OCI-M2 (cell line): ENCODE results near the gene SERPINH1.

ENCODE experiments used
- DNase-seq: peaks from one replicate; lab custom pipeline; 2025; ENCODE audit not compliant: unreplicated experiment; lab: John Stamatoyannopoulos, UW

Gene SERPINH1

DNA sequence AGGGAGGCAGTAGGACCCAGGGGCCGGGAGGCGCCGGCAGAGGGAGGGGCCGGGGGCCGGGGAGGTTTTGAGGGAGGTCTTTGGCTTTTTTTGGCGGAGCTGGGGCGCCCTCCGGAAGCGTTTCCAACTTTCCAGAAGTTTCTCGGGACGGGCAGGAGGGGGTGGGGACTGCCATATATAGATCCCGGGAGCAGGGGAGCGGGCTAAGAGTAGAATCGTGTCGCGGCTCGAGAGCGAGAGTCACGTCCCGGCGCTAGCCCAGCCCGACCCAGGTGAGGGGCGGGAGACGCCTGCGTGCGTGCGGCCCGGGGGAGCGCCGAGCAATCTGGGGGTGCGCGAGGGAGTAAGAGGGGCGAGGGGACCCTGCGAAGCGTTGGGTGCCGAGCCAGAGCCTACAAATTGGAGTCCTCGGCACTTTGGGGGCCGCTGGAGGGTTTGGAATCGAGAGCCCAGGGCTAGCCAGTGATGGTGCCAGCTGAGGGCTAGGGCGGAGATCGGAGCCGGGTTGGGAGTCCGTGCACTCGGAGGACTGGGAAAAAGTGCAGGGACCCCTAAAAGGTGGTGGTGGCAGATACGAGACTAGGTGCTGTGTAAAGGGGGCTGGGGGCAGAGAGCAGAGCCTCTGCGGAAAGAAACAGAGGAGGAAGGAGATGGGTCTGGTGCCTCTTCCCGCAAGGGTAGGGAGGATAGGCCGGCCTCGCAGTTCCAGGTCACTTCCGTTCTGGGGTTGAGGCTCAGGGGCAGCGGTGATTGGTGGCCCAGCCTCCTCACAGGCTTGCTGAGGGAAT lies at the start of gene SERPINH1:
Gene SERPINH1 (plus strand): TSS at position 206 of the 788 bp plus-strand sequence. CDS start 4,097 bp downstream, outside the sequence.
- DNase-seq = no peak

- no peak for DNase-seq
These were observed 48.8 kb upstream of the SERPINH1 start for GRCh38 chr11:75513250-75513649.

DNA sequence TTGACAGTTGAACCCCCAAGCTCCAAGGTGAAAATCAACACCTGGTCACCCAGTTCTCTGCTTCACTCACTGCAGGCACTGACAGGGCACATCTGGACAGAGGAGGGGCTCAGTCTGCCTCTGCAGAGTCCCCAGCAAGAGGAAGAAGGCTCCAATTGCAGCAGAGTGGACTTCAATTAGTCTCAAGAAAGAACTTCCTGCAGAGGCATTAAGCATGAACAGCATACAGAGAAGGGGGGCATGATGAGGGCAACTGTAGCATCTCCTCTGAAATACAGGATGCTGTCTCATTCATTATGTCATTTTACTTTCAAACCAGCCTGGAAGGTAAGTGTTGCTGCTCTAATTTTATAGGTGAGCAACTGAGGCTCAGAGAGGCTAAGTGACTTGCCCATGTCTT lies 47.5 kb upstream of the SERPINH1 start:
- no peak for DNase-seq

DNA sequence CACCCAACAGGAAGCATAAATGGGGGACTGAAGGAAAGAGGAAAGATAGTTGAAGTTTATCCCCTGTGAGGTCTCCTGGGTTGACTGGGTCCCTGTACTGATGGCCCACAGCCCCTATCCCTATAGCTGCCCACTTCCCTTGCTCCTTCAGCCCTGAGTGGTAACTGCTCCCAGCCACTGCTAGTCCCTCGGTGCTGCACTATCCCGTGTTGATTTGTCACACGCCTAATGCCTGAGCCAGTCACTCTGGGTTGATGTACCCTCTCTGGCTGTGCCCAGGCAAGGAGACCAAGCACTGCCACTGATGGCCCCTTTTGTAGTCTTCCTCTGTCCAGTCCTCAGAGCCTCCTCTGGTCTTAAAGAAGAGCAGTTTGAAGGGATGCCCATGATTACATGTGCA lies 45.9 kb upstream of the SERPINH1 start:
- no peak for DNase-seq

DNA sequence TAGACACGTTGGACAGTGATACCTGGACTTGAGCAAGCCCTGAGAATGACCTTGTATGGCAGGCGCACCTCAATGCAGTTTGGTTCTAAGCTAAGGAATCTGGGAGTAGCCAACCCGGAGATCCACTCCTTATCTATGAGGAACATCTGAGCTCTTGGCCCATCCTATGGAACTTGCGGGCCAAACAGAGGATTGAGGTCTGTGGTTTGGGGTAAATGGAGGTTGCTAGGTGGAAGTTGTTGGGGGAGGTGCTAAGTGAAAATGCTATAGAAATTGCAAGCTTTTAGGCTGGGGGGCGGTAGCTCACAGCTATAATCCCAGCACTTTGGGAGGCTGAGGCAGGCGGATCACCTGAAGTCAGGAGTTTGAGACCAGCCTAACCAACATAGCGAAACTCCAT lies 45.2 kb upstream of the SERPINH1 start:
- DNase-seq = no peak

- DNase-seq = no peak
These were observed 43.9 kb upstream of the SERPINH1 start for GRCh38 chr11:75518204-75518549.

GRCh38 chr11:75518771-75519653 lies 43.0 kb upstream of the SERPINH1 start:
- no peak for DNase-seq

GRCh38 chr11:75520688-75521087 lies 41.4 kb upstream of the SERPINH1 start:
- DNase-seq = no peak

DNA sequence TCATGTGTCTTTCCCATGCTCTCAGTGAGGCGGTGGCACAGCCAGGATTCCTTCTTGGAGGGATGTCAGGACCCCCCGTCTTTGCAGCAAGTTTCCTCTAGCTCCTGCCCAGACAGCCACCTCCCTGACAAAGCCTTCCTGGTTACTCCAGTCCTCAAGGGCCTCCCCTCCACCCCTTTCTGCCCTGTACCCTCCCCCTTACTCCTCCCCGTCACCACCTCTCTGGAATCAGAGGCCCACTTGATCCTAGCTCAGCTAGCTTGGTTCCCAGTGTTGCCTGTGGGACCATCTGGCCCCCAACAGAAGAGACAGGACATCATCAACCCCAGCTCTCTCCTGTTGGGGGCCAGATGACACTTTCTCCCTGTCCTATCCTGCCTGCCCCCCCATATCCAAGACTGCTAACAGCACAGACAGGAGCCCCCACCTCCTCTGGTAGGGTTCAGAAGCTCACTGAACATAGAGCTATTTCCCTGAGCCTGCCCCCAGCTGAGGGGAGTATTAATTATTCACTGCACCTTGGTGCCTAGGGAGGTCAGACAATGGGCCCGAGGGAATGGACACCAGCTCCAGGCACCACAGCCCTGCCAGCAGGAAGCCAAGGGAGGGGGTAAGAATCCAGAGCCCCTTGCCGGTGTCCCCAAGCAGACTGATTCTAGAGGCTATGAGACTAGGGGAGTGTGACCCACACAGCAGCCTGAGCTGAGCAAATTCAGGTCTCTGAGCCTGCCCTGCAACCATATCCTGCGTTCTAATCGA lies 39.6 kb upstream of the SERPINH1 start:
- DNase-seq = no peak

- DNase-seq = no peak
These were observed 38.9 kb upstream of the SERPINH1 start for GRCh38 chr11:75523189-75523588.

DNA sequence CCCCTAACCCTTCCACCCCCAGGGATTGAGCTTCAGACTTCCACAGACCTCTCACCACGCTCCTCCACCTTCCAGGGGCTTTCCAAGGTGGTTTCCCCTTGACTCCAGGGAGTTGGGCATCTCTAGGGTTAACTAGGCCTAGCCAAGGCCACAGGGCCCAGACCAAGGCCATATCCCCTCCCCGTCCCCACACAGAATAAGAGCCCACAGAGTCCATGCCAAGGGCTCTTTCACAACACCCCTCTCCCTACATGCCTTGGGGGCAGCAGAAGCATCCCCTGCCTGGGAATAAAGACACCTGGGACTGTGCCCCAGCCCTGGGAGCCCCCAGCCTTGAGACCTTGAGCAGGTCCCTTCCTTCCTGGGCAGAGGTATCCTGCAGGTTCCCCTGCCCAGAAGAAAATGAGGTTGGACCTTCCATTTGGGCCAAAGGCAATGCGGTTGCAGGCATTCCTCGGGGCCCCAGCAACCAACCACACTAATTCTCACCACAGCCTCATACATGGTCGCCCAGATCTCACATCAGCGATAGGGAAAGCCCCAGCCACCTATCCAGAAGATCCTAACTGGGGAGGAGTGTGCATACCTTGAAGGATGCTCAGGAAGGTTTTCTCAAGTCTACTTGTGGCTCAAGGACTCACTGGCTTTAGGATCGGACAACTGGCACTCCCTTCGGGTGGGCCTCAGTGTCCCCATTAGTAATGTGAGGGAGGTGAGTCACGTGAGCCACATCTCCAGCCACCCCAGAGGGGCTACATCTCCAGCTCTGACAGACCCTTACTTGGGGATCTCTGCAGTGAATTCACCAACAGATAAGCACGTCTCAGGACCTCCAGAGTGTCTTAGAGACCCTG lies 38.0 kb upstream of the SERPINH1 start:
- no peak for DNase-seq

DNA sequence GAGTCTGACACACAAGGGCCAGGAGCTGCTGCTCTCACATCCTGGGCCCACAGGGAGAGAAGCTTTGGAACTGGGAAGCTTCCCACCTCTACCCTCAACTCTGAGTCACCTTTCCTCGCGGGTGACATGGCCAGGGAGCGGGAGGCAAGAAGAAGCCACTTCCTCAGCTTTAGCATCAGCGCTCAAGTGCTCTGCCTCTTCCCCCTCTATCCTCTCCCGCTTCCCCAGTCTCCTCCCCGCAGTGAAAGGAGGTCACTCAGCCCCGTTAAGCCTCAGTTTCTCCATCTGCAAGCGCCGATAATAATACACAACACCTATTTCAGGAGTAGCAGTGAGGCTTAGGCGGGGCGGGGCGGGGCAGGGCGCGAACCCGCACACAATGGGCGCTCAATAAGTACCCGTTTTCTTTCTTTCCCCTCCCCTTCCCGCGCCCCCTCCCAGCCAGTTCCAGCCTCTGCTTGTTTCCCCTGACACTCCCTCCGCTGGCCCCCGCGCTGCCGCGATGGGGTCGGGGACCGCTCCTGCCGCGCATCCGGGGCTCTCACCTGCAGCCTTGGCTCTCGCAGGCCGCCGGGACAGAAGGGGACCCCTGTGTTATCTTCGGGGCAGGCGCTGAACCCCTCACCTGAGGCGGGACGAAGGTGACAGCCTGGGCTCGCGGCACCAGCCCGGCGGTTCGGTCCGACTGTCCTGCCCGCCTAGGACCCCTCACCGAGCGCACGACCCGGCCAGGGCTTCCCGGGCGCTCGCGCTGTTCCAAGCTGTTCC lies 37.2 kb upstream of the SERPINH1 start:
- DNase-seq = no peak

- peak; percentile 24 for DNase-seq
These were observed 36.4 kb upstream of the SERPINH1 start, which contains the start of gene GDPD5 for GRCh38 chr11:75525433-75526191. Gene GDPD5 (minus strand): TSS chr11:75525941. CDS start chr11:75477735, 48,206 bp downstream.

- DNase-seq = no peak
These were observed 35.9 kb upstream of the SERPINH1 start for GRCh38 chr11:75526192-75526541.

DNA sequence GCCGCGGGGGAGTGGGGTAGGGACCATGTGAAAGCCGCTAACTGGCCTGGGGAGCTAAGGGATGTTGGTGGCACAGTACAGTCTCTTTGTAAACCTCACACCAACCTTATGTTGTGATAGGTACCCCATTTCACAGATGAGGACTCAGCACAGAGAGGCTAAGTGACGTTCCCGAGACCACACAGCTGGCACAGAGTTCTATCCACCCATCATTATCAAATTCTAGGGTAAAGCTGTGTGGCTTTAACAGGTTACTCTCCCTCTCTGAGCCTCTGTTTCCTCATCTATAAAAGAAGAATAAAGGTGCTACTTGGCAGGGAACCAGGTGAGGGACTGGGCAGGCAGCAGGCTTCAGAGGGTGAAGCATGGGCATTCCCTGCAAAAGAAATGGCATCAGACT lies 34.9 kb upstream of the SERPINH1 start:
- no peak for DNase-seq

DNA sequence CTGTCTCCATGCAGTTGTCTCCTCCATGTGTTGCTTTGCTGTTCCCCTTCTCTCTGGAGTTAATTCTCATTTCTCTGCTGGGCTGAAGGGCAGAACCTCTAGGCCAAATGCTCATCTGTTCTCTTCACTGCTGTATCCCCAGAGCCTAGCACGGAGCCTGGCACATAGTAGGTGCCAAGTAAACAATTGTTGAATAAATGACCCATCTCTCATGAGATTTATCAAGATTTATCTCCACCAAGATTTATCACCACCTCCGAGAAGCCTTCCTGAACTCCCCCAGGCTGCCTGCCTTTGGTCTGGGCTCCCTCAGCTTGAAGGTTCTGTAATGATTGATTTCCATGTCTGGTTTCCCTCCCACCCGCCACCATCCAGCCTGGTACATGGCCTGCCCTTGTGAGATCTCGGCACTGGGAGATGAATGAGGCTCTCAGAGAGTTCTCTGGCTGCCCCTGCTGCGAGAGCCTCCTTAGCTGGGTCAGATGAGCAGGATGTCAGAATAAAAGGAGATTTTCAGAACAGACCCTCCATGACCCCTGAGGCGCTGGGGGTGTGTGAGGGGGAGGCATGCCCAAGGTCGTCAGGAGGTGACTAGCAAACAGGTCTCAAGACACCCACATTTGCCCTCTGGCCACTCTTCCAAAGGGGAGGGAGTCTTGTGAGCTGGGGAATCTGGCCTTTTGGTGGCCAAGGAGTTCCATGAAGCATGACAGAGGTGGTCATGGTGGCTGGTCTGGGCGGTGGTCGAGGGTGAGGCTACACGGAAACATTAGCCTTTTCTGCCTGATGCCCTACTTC lies 33.9 kb upstream of the SERPINH1 start:
- DNase-seq = no peak

DNA sequence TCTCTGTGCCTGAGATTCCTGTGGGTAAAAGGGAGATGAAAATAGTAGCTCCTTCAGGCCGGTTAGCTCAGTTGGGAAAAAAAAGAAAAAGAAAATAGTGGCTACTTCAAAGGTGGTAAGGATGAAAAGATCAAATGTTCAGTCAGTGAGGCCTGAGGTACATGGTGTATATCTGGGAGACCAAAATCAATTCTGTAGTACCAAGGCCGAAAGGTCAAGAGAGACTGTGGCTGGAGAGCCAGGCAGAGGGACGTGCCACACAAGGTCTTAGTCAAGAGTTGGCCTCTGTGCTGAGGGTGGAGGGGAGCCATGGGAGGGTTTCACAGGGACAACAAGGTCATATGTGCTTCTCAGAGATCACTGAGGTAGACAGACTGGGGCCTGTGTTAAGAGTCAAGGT lies 31.5 kb upstream of the SERPINH1 start:
- no peak for DNase-seq

DNA sequence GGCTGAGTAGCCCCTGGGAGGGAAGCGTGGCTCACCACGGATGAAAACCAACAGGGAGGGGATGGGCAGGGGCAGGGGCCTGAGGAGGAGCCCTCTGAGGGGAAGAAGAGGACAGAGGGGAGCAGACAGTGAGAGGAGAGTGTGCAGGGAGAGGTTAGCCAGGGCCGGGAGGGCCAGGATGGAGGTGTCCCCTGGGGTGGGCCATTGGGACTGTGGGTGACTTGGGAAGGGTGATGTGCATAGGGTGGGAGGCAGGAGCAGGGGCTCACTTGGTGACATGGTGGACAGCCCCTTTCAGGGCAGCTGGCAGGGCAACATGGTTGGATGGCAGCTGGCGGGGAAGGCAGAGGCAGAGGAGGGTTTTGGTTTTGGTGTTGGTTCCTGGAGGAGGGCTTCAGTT lies 30.7 kb upstream of the SERPINH1 start:
- no peak for DNase-seq
